DND-41 (cell line): ENCODE measurements around the gene LCNL1.

ENCODE experiments used
- ATAC-seq: fragments of 200-7000 bp; cut with Tn5 transposase; 3 replicates; pipeline ENCODE4 v1.9.1; 2021; ENCODE audit warnings: low read depth; ENCODE audit not compliant: insufficient read depth
- DNase-seq: peaks from one replicate; pipeline ENCODE4 v3.0.0-alpha.2; 2020
- H2AFZ ChIP-seq: 2 replicates; pipeline ENCODE4 v1.6.0; 2012; ENCODE audit warnings: low read depth, low read length
- H3K27ac ChIP-seq: 2 replicates; pipeline ENCODE4 v1.5.1; 2012; ENCODE audit warnings: low read length, inconsistent platforms
- H3K27me3 ChIP-seq: fragments of 200-600 bp; sonication (generic); 2 replicates; pipeline ENCODE4 v1.6.0; 2012; ENCODE audit warnings: low read length, mild to moderate bottlenecking, inconsistent platforms; ENCODE audit not compliant: insufficient read depth, poor library complexity
- H3K36me3 ChIP-seq: 2 replicates; pipeline ENCODE4 v1.5.1; 2012; ENCODE audit warnings: low read length, inconsistent platforms; ENCODE audit not compliant: insufficient read depth
- H3K4me1 ChIP-seq: 2 replicates; pipeline ENCODE4 v1.5.1; 2012; ENCODE audit warnings: mild to moderate bottlenecking, low read length; ENCODE audit not compliant: insufficient read depth
- H3K4me2 ChIP-seq: 2 replicates; pipeline ENCODE4 v1.6.0; 2012; ENCODE audit warnings: mild to moderate bottlenecking, moderate library complexity, low read length, inconsistent platforms; ENCODE audit not compliant: insufficient read depth
- H3K4me3 ChIP-seq, 2 experiments: fragments of 200-600 bp in 1 of 2; shearing (Covaris generic) in 1 of 2; 2 replicates each; pipeline ENCODE4 v1.5.1; 2012 to 2016; ENCODE audit warnings: inconsistent platforms in 2 of 2, low read length in 2 of 2, mild to moderate bottlenecking in 2 of 2, low read depth in 1 of 2, moderate library complexity in 1 of 2
- H3K79me2 ChIP-seq: 2 replicates; pipeline ENCODE4 v1.6.0; 2012; ENCODE audit warnings: low read length, inconsistent platforms; ENCODE audit not compliant: insufficient read depth
- H3K9ac ChIP-seq: 2 replicates; pipeline ENCODE4 v1.6.0; 2012; ENCODE audit warnings: low read depth, mild to moderate bottlenecking, inconsistent platforms, low read length, moderate library complexity
- H3K9me3 ChIP-seq: 2 replicates; pipeline ENCODE4 v1.5.1; 2012; ENCODE audit warnings: low read length, moderate library complexity, mild to moderate bottlenecking, inconsistent platforms; ENCODE audit not compliant: insufficient read depth, severe bottlenecking
- H4K20me1 ChIP-seq: 2 replicates; pipeline ENCODE4 v1.6.0; 2012; ENCODE audit warnings: low read length; ENCODE audit not compliant: insufficient read depth
- CTCF ChIP-seq: IDR thresholded peaks from 2 replicates; pipeline ENCODE4 v1.5.1; 2012; ENCODE audit warnings: borderline replicate concordance, low read length, moderate library complexity, mild to moderate bottlenecking; ENCODE audit not compliant: poor library complexity, severe bottlenecking; ENCODE audit errors: extremely low read depth
- EZH2 ChIP-seq: IDR thresholded peaks from 3 replicates; pipeline ENCODE4 v1.6.1; 2012; ENCODE audit warnings: borderline replicate concordance, low read depth, mild to moderate bottlenecking, moderate library complexity, low read length, inconsistent platforms; ENCODE audit not compliant: severe bottlenecking

LCNL1 gene

DNA sequence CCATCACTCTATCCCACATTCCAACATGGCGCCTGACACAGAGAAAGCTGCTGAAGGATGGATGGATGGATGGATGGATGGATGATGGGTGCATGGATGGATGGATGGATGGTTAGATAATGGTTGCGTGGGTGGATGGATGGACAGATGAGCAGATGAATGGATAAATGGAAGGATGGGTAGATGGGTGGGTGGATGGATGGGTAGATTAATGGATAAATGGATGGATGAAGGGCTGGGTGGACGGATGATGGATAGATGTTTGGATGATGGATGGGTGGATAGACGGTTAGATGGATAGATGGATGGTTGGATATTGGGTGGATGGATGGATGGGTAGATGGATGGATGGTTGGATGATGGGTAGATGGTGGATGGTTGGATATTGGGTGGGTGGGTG lies 26.2 kb upstream of the LCNL1 start:
- Histone ChIP-seq H3K4me2 (no peak overlapping the region), H4K20me1 (no peaks in the 10 kb centered on the region), H3K27me3 (no peaks in the 10 kb centered on the region), H3K9ac (no peak overlapping the region), H3K4me1 (no peaks in the 10 kb centered on the region), H2AFZ (no peak overlapping the region), H3K9me3 (no peaks in the 10 kb centered on the region), H3K79me2 (no peaks in the 10 kb centered on the region), H3K4me3 (no peak overlapping the region), H3K27ac (no peak overlapping the region), H3K36me3 (no peaks in the 10 kb centered on the region)
- DNase-seq (no peak), ATAC-seq (no peak)
- TF ChIP-seq CTCF (no peak), EZH2 (no peak)

- H3K4me3 ChIP-seq = no peak overlapping the region
- H3K27ac ChIP-seq = no peak overlapping the region
- ATAC-seq = no peak
- no peak overlapping the region for H2AFZ ChIP-seq
- H3K9me3 ChIP-seq = no peaks in the 10 kb centered on the region
- no peak overlapping the region for H3K4me2 ChIP-seq
- H3K4me1 ChIP-seq = no peaks in the 10 kb centered on the region
- H3K36me3 ChIP-seq = no peaks in the 10 kb centered on the region
- no peaks in the 10 kb centered on the region for H3K27me3 ChIP-seq
- TF ChIP-seq CTCF = no peak
- no peak for TF ChIP-seq EZH2
- no peak overlapping the region for H3K9ac ChIP-seq
- no peak for DNase-seq
- no peaks in the 10 kb centered on the region for H3K79me2 ChIP-seq
- no peaks in the 10 kb centered on the region for H4K20me1 ChIP-seq
These were observed 25.3 kb upstream of the LCNL1 start for GRCh38 chr9:136957461-136957860.

DNA sequence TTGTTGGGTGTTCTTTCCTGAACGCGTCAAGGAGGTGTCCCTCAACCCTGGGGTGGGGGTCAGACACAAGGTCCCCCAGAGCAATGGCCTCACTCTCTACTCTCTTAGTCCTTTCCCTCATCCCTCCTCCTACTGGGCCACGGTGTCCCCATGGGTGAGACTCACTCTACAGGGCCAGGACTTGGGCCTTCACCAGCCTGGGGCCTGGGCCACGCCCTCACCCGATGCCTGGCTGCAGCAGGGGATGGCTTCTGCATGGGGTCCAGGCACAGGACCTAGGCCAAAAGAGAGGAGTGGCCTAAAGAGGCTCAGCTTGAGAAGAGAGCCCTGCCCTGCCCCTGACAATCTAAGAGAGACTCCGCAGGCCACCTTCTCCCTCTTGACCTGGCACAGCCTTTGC lies 24.9 kb upstream of the LCNL1 start:
- ATAC-seq (no peak), DNase-seq (no peak)
- Histone ChIP-seq H3K4me2 (no peak overlapping the region), H3K36me3 (no peaks in the 10 kb centered on the region), H3K9me3 (no peaks in the 10 kb centered on the region), H2AFZ (no peak overlapping the region), H3K79me2 (no peaks in the 10 kb centered on the region), H3K27ac (no peak overlapping the region), H3K4me3 (no peak overlapping the region), H3K4me1 (no peaks in the 10 kb centered on the region), H3K27me3 (no peaks in the 10 kb centered on the region), H4K20me1 (no peaks in the 10 kb centered on the region), H3K9ac (no peak overlapping the region)
- TF ChIP-seq EZH2 (no peak), CTCF (no peak)

GRCh38 chr9:136958473-136958872 lies 24.3 kb upstream of the LCNL1 start:
- Histone ChIP-seq H3K36me3 (no peaks in the 10 kb centered on the region), H3K79me2 (no peaks in the 10 kb centered on the region), H3K27me3 (no peaks in the 10 kb centered on the region), H3K4me2 (no peak overlapping the region), H3K4me1 (no peaks in the 10 kb centered on the region), H2AFZ (no peak overlapping the region), H3K27ac (no peak overlapping the region), H4K20me1 (no peaks in the 10 kb centered on the region), H3K4me3 (no peak overlapping the region), H3K9me3 (no peaks in the 10 kb centered on the region), H3K9ac (no peak overlapping the region)
- TF ChIP-seq CTCF (no peak), EZH2 (no peak)
- DNase-seq (no peak), ATAC-seq (no peak)
